GM04504 (cell line): Measurements from ENCODE around the gene MGLL.

ENCODE experiments used
- DNase-seq: peaks from one replicate; pipeline ENCODE4 v3.0.0-alpha.2; 2012; ENCODE audit warnings: low read depth

MGLL gene

DNA sequence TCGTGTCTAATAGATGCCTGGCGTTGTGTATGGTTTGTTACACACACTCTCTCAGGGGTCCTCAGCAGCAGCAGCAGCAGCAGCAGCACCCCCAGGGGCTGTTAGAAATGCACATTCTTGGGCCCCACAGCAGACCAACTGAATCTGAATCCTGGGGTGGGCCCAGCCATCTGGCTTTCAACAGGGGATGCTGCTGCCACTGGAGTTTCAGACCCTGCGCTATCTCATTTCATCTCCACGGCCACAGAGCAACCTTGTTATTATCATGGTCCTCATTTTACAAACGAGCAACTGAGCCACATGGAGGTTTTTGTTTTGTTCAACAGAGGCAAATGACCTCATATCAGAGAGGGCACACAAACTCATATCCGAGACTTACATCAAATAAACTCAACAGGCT is 47.7 kb downstream of the MGLL start:
- DNase-seq, result no peak

DNA sequence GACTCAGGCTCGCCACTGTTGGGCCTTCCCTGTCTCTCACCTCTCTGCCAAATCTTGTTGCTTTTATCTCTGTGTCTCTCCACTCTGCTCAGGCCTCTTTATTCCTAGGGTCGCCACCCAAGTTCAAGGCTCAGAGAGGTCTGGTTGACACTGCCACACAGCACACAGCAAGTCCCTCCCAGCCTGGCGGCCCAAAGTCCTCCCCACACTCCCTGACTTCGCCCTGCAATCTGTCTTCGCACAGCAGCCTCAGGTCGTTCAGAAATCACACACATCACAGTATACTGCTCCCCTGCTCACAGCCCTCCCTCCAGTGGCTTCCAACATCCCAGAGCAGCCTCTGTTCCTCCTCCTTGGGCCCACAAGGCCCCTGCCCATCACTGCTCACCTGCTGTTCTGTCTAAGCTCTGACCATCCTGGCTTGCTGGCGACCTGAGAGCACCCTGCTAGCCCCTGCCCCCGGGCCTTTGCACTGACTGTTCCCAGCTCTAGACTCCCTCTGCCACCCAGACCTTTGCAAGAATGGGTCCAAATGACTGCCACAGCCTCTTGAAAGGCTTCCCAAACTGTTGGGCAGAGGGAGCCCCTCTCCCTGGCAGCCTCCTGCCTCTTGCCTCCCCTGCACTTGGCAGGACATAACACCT is 48.4 kb downstream of the MGLL start:
- DNase-seq, result no peak

DNA sequence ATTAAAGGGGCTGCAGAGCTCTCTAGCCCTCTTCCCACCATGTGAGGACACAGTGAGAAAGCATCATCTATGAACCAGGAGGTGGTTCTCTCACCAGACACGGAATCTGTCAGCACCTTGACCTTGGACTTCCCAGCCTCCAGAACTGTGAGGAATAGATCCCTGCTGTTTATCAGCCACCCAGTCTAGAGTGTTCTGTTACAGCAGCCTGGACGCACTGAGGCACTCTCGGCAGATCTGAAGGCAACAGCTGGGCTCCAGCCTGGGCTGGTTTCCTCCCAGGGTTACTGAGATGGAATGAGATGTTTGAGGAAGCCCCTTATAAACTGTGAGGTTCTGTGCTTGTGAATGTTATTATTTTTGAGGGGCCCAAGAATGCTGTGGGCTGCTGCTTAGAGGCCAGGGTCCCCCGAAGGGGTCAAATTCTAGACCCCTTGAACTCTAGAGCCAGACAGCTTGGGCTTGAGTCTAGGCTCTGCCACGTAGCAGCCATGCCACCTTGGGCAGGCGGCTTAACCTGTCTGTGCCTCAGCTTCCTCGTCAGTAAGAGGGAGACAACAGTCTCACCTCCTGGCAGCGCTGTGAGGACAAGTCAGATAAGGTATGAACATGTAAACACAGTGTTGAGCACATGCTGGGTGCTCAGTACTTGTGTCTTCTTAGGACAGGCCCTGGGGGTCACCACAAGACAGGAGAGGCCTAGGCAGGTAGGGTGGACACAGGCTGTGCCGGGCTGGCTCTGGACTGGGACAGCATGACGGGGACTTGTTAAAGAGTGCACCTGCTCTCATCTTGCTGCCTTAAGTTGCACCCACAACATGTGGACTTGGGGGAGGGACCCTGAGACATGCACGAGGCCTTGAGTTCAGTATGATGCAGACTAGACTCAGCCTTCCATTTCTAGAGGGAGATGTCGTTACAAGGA is 49.2 kb downstream of the MGLL start:
- DNase-seq, result no peak

DNA sequence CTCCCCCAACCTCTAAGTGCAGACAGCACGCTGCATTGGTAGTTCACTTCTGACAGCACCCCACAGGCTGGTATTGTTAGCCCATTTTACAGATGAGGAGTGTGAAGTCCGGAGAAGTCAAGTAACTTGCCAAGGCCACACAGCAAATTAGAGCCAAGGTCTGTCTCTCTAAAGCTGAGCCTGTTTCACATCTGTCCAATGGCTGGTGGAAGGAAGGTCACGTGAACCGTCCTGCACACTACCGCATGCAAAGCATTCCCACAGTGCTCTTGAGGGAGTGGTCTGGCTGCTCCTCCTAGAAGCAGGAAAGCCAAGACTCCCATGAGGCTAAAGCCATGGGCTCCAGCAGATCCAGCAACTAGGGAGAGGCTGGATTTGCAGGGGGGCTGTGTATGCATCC is 50.0 kb downstream of the MGLL start:
- no peak for DNase-seq

- DNase-seq, result no peak
Measured at GRCh38 chr3:127771746-127772145, 50.6 kb downstream of the MGLL start.

DNA sequence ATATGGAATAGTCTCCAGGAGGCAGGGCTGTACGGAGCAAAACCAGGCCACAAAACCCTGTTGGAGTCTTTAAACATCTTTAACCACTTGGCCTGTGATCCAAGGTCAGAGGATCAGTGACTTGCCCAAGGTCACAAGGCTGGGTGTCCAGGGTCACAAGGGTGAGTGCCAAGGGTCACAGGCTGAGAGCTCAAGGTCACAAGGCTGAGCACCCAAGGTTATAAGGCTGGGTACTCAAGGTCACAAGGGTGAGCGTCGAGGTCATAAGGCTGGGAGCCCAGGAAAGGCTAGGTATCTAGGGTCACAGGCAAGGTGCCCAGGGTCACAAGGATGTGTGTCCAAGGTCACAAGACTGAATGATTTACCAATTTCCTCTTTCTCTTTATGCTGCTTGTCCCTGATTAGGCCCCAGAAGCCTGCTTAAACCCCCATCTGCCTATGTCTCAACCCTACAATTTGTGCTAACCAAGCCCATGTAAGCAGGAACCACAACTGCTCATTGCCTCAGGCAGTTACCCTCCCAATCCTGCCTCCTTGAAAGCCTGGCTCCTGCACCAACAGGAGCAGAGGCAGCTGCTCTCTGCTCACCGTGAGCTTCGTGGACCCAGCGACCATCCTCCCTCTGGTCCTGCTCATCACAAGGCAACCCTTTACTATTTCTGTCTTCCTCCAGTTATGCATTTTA is 51.5 kb downstream of the MGLL start:
- DNase-seq, result no peak

DNA sequence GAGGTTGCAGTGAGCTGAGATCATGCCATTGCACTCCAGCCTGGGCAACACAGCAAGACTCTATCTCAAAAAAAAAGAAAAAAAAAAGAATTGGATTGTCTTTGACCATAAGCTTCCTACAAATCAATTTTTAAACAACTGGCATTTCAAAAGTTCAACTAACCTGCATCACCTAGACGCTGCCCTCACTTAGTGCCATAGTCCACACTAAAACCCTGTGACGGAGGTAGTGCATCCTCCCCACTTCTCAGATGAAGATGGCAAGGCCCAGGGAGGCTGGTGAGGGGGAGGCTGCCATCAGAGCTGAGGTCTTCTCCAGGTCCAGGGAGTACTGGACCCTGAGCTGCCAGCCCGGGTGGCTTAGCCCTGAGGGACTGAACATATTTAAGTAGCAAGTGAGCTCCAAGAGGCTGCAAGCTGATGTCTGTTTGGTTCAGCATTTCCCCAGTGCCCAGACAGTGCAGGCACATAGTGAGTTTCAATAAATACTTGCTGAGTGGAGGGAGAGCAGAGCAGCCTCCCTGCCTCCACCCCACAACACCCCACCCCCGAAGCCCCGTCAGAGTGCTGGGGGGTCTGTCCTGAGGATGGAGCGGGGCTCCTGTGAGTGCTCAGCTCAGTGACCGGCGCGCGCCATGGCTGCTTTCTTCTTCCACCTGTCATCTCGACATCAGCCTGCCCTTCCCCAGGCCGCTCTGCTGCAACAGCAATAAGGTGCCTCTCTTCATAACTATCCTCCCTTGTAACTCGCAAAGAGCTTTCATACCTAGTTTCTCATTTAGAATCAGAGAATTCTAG is 52.8 kb downstream of the MGLL start:
- DNase-seq, result no peak

GRCh38 chr3:127768346-127769008 is 53.8 kb downstream of the MGLL start:
- DNase-seq, result peak; percentile 89

DNA sequence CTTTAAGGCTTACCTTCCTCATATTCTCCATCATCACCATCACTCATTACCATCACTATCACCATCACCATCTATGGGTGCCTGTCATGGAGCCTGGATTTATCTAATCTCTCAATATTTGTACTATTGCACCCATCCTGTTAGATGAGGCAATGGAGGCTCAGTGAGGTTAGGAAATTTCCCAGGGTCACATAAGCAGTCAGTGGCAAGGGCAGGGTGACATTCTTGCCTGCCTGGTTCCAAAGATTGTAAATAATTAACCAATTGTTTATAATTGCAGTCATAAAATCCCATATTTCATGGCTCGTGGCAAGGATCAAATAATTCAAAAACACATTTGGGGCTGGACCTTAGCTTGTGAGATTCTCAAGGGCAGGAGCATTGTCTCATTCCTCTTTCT is 55.2 kb downstream of the MGLL start:
- DNase-seq, result no peak

GRCh38 chr3:127765735-127766134 is 56.6 kb downstream of the MGLL start:
- DNase-seq, result no peak

- no peak for DNase-seq
Measured at GRCh38 chr3:127764841-127765362, 57.4 kb downstream of the MGLL start.

DNA sequence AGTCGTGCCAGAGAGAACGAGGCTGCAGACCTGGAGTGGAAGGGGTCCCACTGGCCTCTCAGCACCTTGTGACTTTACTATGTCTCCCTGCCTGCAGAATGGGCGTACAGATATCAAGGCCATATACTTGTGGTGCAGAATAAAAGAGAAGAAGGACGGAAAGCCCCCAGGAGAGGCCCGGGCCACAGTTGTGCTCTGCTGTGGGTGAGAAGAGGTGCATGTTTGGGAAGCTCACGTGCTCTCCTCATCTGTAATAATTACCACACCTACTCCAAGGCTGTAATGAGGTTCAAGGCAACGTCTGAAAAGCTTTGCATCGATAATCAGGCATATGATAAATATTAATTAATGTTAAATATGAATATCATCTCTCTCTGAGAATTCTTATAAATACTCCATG is 58.0 kb downstream of the MGLL start:
- no peak for DNase-seq

- DNase-seq, result no peak
Measured at GRCh38 chr3:127763816-127764215, 58.5 kb downstream of the MGLL start.

- no peak for DNase-seq
Measured at GRCh38 chr3:127763337-127763736, 59.0 kb downstream of the MGLL start.

GRCh38 chr3:127762787-127763105 is 59.6 kb downstream of the MGLL start:
- DNase-seq, result no peak

- no peak for DNase-seq
Measured at GRCh38 chr3:127762077-127762786, 60.1 kb downstream of the MGLL start.

DNA sequence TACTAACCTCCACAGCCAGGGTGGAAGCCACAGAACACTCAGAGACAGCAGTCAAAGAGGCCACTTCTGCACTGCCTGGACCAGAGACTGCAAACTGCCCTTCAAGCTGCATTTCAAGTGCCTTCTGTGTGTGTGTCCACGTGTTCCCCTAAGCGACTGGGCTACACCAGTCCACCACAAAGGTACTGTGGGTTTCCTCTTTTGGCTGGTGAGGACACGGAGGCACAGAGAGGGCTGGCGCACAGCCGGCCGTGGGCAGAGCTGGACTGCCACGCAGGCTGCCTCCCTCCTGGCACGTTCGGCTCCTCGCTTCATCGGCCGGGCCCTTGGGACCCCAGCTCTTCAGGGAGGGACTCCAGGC is 60.9 kb downstream of the MGLL start:
- DNase-seq, result no peak

DNA sequence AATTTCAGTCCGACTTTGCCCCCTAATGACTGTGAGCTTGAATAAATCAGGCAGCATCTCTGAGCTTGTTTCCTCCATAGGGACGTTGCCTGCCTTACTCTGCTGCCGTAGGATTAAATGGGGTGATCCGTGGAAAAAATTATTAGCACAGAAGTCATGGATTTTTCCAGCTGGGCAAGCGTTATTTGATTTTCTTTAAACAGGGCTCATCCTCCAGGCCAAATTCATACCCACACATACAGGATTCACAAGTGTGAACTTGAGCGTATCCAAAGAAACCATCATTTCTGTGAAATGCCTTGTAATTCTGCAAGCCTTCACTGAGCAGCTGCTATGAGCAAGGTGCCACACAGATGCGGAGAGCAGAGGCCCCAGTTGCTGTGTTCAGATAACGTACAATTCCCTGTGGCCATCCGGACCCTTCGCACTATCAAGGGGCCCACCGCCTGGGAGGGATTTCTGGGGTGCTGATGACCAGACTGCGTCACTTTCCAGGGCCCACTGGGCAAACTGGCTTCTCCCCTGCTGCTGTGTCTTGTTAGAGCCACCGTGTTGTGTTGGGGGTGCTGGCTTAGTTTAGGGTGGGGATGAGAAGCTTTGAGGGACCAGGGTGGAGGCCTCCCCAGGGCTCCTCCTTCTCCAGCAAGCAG is 61.4 kb downstream of the MGLL start:
- DNase-seq, result no peak

- DNase-seq, result no peak
Measured at GRCh38 chr3:127760361-127760760, 62.0 kb downstream of the MGLL start.

- DNase-seq, result no peak
Measured at GRCh38 chr3:127759826-127760225, 62.5 kb downstream of the MGLL start.
